ENCODE results near the gene LARP4.
"Not testable (repeated sequence)": the region's sequence is repeated elsewhere in the genome, so short reads cannot be mapped to it uniquely, and the experiment has no call there.

The LARP4 gene

GRCh38 chr12:50402264-50403000, 1.7 kb downstream of the LARP4 start:
- DNase-seq: no peak

DNA sequence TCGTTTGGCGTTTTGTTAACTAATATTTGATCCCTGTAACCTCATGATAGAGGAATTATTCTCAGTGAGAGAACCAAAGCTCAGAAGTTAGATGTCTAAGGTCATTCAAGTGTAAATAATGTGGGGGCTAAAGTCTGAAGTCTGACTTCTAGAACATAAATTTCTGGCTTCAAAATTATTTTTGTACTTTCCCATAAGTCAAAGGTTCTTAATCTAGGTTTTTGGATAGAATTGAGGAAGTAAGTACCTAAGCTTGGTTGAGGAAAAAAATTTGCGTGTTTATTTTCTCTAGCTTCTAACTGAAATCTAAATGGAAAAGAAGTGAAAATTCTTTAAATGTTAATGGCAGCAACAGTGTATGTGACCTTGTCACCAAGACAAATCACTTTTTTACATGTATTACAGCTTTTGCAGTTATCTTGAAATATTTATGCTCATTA, 2.3 kb downstream of the LARP4 start:
- no peak for DNase-seq

DNA sequence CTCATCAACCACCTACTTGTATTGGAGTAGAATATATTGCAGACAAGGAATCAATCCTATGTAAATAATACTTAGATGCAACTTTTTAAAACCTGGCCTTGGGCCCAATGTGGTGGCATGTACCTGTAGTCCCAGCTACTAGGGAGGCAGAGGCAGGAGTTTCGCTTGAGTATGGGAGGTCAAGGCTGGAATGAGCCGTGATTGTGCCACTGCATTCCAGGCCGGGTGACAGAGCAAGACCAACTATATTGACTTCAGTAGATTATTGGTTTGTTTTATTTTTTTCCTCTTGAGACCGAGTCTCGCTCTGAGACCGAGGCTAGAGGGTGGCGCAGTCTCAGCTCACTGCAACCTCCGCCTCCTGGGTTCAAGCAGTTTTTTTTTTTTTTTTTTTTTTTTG, 3.6 kb downstream of the LARP4 start:
- DNase-seq: no peak

- no peak for DNase-seq
Observed at GRCh38 chr12:50411051-50411660, 10.5 kb downstream of the LARP4 start.

- DNase-seq: no peak
Observed at GRCh38 chr12:50415899-50416479, 15.3 kb downstream of the LARP4 start.

DNA sequence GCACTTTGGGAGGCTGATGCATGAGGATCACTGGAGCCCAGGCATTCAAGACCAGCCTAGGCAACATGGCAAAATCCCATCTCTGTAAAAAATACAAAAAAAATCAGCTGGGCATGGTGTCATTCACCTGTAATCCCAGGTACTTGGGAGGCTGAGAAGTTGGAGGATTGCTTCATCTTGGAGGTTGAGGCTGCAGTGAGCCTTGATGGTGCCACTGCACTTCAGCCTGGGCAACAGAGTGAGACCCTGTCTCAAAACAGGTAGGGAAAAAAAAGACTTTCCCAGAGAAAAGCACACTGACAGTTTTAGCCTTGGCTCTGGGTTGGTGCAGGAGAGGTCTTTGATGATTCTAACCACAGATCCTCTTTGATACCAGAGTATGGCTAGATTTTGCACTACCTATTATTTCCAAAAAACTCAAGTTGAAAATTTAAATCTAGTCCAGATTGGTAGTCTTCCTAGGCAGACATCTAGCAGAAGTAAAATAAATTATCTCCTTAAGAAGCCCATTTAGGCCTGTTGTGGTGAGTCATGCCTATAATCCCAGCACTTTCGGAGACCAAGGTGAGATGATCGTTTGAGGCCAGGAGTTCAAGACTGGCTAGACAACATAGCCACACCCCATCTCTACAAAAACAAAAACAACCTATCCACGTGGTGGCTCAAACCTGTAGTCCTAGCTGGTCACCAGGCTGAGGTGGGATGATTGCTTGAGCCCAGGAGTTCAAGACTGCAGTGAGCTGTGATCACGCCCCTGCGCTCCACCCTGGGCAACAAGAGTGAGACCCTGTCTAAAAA, 18.6 kb downstream of the LARP4 start:
- no peak for DNase-seq

DNA sequence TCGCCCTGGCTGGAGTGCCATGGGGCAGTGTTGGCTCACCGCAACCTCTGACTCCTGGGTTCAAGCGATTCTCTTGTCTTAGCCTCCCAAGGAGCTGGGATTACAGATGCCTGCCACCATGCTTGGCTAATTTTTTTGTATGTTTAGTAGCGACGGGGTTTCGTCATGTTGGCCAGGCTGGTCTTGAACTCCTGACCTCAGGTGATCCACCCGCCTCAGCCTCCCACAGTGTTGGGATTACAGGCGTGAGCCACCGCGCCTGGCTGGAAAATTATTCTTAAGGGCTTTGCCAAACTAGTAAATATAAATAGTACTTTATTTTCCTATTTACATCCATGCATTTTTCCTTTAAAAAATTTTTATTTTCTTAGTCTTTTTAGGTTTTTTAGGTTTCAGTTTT, 22.2 kb downstream of the LARP4 start:
- not testable (repeated sequence) for DNase-seq

- DNase-seq: not testable (repeated sequence)
Observed at GRCh38 chr12:50423342-50423741, 22.7 kb downstream of the LARP4 start.

DNA sequence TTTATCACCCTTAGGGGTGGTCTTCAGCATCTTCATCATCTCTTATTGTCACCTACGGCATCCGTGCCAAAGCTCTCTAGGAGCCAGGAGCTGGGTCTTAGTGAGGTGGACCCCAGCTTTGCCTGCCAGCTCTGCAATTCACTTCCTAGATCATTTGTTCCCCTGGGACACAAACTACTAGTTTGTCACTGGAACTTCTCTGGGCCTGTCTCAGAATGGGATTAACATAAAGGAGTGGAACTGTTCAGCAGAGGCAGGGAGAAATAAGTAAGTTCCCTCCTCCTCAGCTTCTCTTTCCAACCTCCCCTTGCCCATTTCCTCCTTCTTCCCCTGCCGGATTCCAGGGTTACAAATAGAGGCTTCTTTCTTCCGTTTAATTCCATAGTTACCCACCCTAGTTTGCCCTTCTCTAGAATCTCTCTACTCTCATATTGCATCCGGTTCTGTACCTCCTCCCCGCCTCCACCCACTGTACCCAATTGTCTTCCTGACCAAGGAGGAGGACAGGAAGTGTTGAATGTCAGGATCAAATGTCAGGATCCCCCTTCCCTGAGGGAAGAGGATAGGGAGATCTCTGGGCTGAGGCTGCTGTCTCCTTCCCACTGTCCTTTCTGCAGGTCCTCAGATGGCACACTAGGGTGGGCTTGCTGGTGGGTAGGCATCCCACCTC, 25.0 kb downstream of the LARP4 start:
- no peak for DNase-seq

DNA sequence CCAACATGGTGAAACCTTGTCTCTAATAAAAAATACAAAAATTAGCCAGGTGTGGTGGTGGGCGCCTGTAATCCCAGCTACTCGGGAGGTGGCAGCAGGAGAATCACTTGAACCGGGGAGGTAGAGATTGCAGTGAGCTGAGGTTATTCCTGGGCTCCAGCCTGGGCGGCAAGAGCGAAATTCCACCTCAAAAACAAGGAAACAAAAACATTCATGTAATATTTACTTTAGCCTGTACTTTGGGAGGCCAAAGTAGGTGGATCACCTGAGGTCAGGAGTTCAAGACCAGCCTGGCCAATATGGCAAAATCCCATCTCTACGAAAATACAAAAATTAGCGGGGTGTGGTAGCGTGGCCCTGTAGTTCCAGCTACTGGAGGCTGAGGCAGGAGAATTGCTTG, 31.0 kb downstream of the LARP4 start:
- not testable (repeated sequence) for DNase-seq

GRCh38 chr12:50440288-50440687, 39.6 kb downstream of the LARP4 start:
- DNase-seq: no peak

GRCh38 chr12:50441763-50442162, 41.1 kb downstream of the LARP4 start:
- DNase-seq: no peak

- DNase-seq: no peak
Observed at GRCh38 chr12:50442178-50442908, 41.7 kb downstream of the LARP4 start.

DNA sequence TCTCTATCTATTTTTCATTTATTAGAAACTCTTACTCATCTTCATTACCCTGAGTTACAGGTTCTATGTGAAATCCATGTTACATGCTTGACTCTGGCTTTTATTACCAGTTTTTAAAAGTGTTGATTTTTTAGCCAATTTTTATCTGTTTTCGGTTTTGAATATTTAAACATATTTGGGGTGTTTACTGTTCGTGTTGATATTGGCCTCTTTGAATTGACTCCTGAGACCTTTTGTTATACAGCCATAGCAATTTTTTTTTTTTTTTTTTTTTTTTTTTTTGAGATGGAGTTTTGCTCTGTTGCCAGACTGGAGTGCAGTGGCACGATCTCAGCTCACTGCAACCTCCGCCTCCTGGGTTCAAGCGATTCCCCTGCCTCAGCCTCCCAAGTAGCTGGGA, 49.0 kb downstream of the LARP4 start:
- DNase-seq: not testable (repeated sequence)

- no peak for DNase-seq
Observed at GRCh38 chr12:50452795-50453194, 52.1 kb downstream of the LARP4 start.

DNA sequence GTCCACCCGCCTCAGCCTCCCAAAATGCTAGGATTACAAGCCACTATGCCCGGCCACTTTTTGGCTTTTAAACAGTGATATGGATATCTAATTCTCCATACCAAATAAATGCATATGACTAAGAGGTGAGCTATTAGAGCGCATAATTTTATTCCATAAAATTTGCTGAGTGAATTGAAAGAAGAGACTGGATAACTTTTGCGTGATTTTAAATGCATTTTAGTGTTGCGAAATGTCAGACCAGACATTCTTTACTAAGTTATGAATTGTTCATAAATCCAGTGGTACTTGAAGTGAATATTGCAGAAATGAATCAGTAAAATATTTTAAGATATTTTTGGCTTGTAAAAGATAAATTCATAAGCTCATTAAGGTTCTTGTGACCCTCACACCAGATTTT, 53.2 kb downstream of the LARP4 start:
- no peak for DNase-seq

GRCh38 chr12:50458606-50459005, 57.9 kb downstream of the LARP4 start:
- no peak for DNase-seq

DNA sequence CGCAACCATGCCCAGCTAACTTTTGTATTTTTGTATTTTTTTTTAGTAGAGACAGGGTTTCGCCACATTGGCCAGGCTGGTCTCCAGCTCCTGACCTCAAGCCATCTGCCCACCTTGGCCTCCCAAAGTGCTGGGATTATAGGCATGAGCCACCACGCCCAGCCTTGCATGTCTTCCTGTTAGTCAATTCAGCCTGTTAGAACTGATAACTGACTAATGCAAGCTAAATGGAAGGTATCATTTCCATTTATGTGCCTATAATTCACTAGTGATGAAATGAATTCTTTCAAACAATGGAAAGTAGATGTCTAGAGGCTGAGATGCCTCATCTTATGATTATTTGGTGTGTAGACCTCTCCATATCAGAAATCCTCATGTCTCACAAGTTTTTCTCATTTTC, 66.8 kb downstream of the LARP4 start:
- no peak for DNase-seq

- DNase-seq: no peak
Observed at GRCh38 chr12:50477241-50477832, 76.7 kb downstream of the LARP4 start.

DNA sequence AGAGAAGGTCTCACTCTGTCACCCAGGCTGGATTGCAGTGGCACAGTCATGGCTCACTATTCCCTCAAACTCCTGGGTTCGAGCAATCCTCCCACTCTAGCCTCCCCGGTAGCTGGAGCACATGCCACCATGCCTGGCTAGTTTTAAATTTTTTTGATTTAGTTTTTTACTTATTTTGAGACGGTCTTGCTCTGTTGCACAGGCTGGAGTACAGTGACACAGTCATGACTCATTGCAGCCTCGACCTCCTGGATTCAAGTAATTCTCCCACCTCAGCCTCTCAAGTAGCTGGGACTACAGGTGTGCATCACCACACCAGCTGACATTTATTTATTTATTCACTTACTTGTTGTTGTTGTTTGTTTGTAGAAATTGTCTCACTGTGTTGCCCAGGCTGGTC, 81.9 kb downstream of the LARP4 start:
- DNase-seq: no peak

DNA sequence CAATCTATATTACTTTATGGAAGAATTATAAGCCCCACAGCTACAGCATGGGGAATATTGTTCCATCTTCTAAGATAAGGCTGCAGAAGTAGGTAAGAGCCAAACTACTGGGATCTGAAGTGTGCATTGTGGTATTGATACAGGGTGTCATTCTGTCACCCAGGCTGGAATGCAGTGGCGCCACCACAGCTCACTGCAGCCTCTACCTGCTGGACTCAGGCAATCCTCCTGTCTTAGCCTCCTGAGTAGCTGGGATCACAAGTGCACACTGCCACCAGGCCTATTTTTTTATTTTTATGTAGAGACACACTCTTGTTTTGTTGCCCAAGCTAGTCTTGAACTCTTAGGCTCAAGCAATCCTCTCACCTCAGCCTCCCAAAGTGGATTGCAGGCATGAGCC, 82.8 kb downstream of the LARP4 start:
- no peak for DNase-seq

- no peak for DNase-seq
Observed at GRCh38 chr12:50488801-50489200, 88.1 kb downstream of the LARP4 start.
